ENCODE data around the gene BPIFA2. TPM values are rescaled to one million over a fixed set of nuclear protein-coding genes. Genes with fewer than 3 reads are reported as not detected.

Gene BPIFA2
- polyA plus RNA-seq, 1 donor (not counting 4 experiments of a cell fraction or from before 2014, with no cell fraction given), result not detected

GRCh38 chr20:33133373-33133941 is 34.5 kb upstream of the BPIFA2 start:
- Histone ChIP-seq H3K9me3 (ENCODE audit: control insufficient read depth, low read depth, low read length) (no peaks in the 10 kb centered on the region), H4K20me1 (ENCODE audit: control insufficient read depth, extremely low read depth, insufficient read depth, low read length) (no peaks in the 10 kb centered on the region), H3K27ac (ENCODE audit: control insufficient read depth, insufficient read depth, low read length) (no peak overlapping the region), H3K4me2 (ENCODE audit: control insufficient read depth, extremely low read depth, insufficient read depth, low read depth, low read length) (no peak overlapping the region), H3K4me3 (ENCODE audit: control insufficient read depth in 2 of 3, extremely low read depth in 1 of 3, insufficient read depth in 2 of 3, low read depth in 1 of 3, low read length in 3 of 3) (no peak overlapping the region), H3K27me3 (ENCODE audit: control insufficient read depth, extremely low read depth, insufficient read depth, low read length) (no peaks in the 10 kb centered on the region), H3K36me3 (ENCODE audit: control insufficient read depth in 2 of 2, extremely low read depth in 1 of 2, insufficient read depth in 2 of 2, low read length in 2 of 2) (no peaks in the 10 kb centered on the region), H3K9ac (ENCODE audit: control insufficient read depth, extremely low read depth, insufficient read depth, low read length) (no peak overlapping the region), H3K9me1 (ENCODE audit: control insufficient read depth, extremely low read depth, insufficient read depth, low read length) (no peaks in the 10 kb centered on the region), H2AFZ (ENCODE audit: control insufficient read depth, low read length) (no peak overlapping the region), H3K4me1 (ENCODE audit: control insufficient read depth, extremely low read depth, insufficient read depth, low read length) (no peaks in the 10 kb centered on the region), H3K79me2 (ENCODE audit: control insufficient read depth, insufficient read depth, low read length) (no peaks in the 10 kb centered on the region)
- DNase-seq (ENCODE audit: low read depth, low spot score), result no peak
- FAIRE-seq, result no peak
- TF ChIP-seq EZH2 (IDR thresholded peaks at IDR 0.05; ENCODE audit: low read length), result no peak
- dilution Hi-C loops (cut with MboI; ENCODE audit: extremely low pct_ligation_motif_present, low sequenced_read_pairs), result no loop called here

- H2AFZ ChIP-seq (ENCODE audit: control insufficient read depth, low read length), result no peak overlapping the region
- no peak overlapping the region for H3K4me2 ChIP-seq (ENCODE audit: control insufficient read depth, extremely low read depth, insufficient read depth, low read depth, low read length)
- no peak overlapping the region for H3K9ac ChIP-seq (ENCODE audit: control insufficient read depth, extremely low read depth, insufficient read depth, low read length)
- FAIRE-seq, result no peak
- no peak overlapping the region for H3K4me3 ChIP-seq (ENCODE audit: control insufficient read depth in 2 of 3, extremely low read depth in 1 of 3, insufficient read depth in 2 of 3, low read depth in 1 of 3, low read length in 3 of 3)
- DNase-seq (ENCODE audit: low read depth, low spot score), result no peak
- no peaks in the 10 kb centered on the region for H3K27me3 ChIP-seq (ENCODE audit: control insufficient read depth, extremely low read depth, insufficient read depth, low read length)
- no peaks in the 10 kb centered on the region for H3K9me3 ChIP-seq (ENCODE audit: control insufficient read depth, low read depth, low read length)
- no peaks in the 10 kb centered on the region for H3K9me1 ChIP-seq (ENCODE audit: control insufficient read depth, extremely low read depth, insufficient read depth, low read length)
- H3K79me2 ChIP-seq (ENCODE audit: control insufficient read depth, insufficient read depth, low read length), result no peaks in the 10 kb centered on the region
- no peak overlapping the region for H3K27ac ChIP-seq (ENCODE audit: control insufficient read depth, insufficient read depth, low read length)
- no peaks in the 10 kb centered on the region for H4K20me1 ChIP-seq (ENCODE audit: control insufficient read depth, extremely low read depth, insufficient read depth, low read length)
- dilution Hi-C loops (cut with MboI; ENCODE audit: extremely low pct_ligation_motif_present, low sequenced_read_pairs), result no loop called here
- no peaks in the 10 kb centered on the region for H3K36me3 ChIP-seq (ENCODE audit: control insufficient read depth in 2 of 2, extremely low read depth in 1 of 2, insufficient read depth in 2 of 2, low read length in 2 of 2)
- no peaks in the 10 kb centered on the region for H3K4me1 ChIP-seq (ENCODE audit: control insufficient read depth, extremely low read depth, insufficient read depth, low read length)
- TF ChIP-seq EZH2 (IDR thresholded peaks at IDR 0.05; ENCODE audit: low read length), result no peak
- TF ChIP-seq CTCF (optimal IDR thresholded peaks at IDR 0.05 in 1 of 3, IDR thresholded peaks at IDR 0.05 in 1 of 3, conservative IDR thresholded peaks at IDR 0.05 in 1 of 3; ENCODE audit: extremely low read depth in 1 of 3, insufficient read depth in 2 of 3, low read length in 3 of 3), result no peak
Observed at GRCh38 chr20:33137195-33137594, 30.8 kb upstream of the BPIFA2 start.

- H3K9ac ChIP-seq (ENCODE audit: control insufficient read depth, extremely low read depth, insufficient read depth, low read length), result no peak overlapping the region
- no peaks in the 10 kb centered on the region for H3K79me2 ChIP-seq (ENCODE audit: control insufficient read depth, insufficient read depth, low read length)
- DNase-seq (ENCODE audit: low read depth, low spot score) (no peak), FAIRE-seq (no peak)
- H3K27me3 ChIP-seq (ENCODE audit: control insufficient read depth, extremely low read depth, insufficient read depth, low read length), result no peaks in the 10 kb centered on the region
- dilution Hi-C loops (cut with MboI; ENCODE audit: extremely low pct_ligation_motif_present, low sequenced_read_pairs), result no loop called here
- H3K9me1 ChIP-seq (ENCODE audit: control insufficient read depth, extremely low read depth, insufficient read depth, low read length), result no peaks in the 10 kb centered on the region
- no peaks in the 10 kb centered on the region for H3K9me3 ChIP-seq (ENCODE audit: control insufficient read depth, low read depth, low read length)
- H3K4me1 ChIP-seq (ENCODE audit: control insufficient read depth, extremely low read depth, insufficient read depth, low read length), result no peaks in the 10 kb centered on the region
- H2AFZ ChIP-seq (ENCODE audit: control insufficient read depth, low read length), result no peak overlapping the region
- H3K4me2 ChIP-seq (ENCODE audit: control insufficient read depth, extremely low read depth, insufficient read depth, low read depth, low read length), result no peak overlapping the region
- H3K36me3 ChIP-seq (ENCODE audit: control insufficient read depth in 2 of 2, extremely low read depth in 1 of 2, insufficient read depth in 2 of 2, low read length in 2 of 2), result no peaks in the 10 kb centered on the region
- no peak overlapping the region for H3K27ac ChIP-seq (ENCODE audit: control insufficient read depth, insufficient read depth, low read length)
- no peaks in the 10 kb centered on the region for H4K20me1 ChIP-seq (ENCODE audit: control insufficient read depth, extremely low read depth, insufficient read depth, low read length)
- no peak for TF ChIP-seq EZH2 (IDR thresholded peaks at IDR 0.05; ENCODE audit: low read length)
- no peak overlapping the region for H3K4me3 ChIP-seq (ENCODE audit: control insufficient read depth in 2 of 3, extremely low read depth in 1 of 3, insufficient read depth in 2 of 3, low read depth in 1 of 3, low read length in 3 of 3)
Observed at GRCh38 chr20:33139467-33139866, 28.5 kb upstream of the BPIFA2 start.
